ENCODE results near the gene RNU6-1.

DNA sequence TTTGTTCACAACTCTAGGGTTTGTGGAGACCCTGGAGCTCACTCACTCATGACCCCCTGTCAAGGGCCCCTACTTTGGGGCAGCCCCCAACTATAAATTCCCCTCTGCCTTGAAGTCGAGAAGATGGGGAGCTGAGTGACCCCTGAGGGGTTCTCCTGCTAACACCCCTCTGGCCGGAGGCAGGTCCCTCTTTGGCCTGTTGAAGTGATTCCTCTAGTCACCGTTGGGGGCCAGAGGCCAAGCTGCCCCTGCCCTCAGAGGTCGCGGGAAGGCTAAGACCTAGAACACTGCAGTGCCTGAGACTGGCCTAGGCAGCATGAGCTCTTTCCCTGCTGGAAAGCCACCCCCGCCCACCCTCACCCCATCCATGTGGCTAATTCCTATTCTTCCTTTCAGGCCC, 30.0 kb downstream of the RNU6-1 start:
- TF ChIP-seq, protein P1, sequence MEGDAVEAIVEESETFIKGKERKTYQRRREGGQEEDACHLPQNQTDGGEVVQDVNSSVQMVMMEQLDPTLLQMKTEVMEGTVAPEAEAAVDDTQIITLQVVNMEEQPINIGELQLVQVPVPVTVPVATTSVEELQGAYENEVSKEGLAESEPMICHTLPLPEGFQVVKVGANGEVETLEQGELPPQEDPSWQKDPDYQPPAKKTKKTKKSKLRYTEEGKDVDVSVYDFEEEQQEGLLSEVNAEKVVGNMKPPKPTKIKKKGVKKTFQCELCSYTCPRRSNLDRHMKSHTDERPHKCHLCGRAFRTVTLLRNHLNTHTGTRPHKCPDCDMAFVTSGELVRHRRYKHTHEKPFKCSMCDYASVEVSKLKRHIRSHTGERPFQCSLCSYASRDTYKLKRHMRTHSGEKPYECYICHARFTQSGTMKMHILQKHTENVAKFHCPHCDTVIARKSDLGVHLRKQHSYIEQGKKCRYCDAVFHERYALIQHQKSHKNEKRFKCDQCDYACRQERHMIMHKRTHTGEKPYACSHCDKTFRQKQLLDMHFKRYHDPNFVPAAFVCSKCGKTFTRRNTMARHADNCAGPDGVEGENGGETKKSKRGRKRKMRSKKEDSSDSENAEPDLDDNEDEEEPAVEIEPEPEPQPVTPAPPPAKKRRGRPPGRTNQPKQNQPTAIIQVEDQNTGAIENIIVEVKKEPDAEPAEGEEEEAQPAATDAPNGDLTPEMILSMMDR (IDR thresholded peaks at IDR 0.05; ENCODE audit: poor library complexity), result no peak
- no peak for TF ChIP-seq EZH2 (IDR thresholded peaks at IDR 0.05; ENCODE audit: borderline replicate concordance)
- TF ChIP-seq EZH2phosphoT487 (IDR thresholded peaks at IDR 0.05; ENCODE audit: low read depth, severe bottlenecking, unreplicated experiment), result no peak
